ENCODE measurements around the gene PPP1R13B. TPM values are rescaled to one million over a fixed set of nuclear protein-coding genes. Genes with fewer than 3 reads are reported as not detected.

Gene PPP1R13B
- total RNA-seq, 1 donor from 2014 or later, result 13.1 TPM

DNA sequence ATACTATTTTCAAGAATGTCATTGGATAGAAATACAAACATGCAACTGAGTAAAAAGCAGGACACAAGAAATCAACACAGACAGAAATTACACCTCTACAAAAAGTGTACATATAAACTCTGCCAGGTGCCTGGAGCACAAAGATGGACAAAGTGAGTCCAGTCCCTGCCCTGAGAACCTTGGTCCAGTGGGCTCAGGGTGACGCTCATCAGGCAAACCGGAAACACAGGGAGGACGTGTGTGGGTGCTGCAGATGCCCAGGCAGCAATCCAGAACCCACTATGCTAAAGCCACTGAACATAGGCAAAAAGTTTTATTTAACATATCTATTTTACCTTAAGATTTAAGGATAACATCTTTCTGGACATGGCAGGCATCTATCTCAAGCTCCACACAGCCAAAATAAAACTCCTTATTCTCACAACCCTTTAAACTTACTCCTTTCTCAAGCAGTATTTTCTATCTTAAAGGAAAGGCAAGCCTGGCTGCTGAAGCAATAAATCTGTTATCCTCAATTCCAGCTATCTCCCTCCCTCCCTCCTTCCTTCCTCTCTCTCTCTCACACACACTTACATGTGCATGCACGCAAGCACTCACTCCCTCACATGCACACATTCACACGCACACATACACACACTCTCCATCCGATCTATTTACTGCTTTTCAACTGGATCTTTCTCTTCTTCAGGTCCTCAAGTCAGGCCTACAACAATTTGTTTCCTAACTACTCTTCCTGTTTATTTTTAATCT, 10.2 kb downstream of the PPP1R13B start:
- intact Hi-C loops (cut with micrococcal nuclease), result no loop called here

DNA sequence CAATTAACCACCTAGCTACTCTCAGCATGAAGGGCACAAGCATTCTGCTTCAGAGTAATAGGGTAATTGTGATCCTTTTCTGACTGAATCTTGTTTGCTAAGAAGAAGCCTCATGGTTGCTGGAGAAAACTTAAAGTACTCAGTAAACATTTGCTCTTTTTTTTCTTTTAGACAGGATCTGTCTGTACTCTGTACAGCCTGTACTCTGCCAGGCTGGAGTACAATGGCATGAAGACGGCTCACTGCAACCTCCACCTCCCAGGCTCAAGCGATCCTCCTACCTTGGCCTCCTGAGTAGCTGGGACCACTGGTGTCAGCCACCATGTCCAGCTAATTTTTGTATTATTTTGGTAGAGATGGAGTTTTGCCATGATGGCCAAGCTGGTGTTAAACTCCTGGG, 12.4 kb downstream of the PPP1R13B start:
- intact Hi-C loops (cut with micrococcal nuclease), result no loop called here

DNA sequence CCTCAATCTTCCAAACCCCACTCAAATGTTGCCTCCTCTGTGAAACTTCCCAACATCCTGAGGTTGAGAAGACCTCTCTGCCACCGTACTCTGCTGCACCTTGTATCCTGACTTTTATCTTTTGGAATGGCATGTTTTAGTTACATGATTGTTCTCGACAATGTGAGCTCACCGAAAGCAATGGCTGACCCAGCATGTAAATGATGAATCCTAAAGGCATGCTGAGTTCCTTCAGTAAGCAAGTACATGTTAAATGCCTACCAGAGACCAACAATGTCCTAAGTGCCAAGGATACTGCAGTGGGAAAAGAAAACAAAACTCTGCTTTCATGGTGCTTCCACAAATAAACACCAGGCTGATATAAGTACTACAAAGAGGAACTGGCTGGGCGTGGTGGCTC, 13.7 kb downstream of the PPP1R13B start:
- intact Hi-C loops (cut with micrococcal nuclease), result no loop called here

DNA sequence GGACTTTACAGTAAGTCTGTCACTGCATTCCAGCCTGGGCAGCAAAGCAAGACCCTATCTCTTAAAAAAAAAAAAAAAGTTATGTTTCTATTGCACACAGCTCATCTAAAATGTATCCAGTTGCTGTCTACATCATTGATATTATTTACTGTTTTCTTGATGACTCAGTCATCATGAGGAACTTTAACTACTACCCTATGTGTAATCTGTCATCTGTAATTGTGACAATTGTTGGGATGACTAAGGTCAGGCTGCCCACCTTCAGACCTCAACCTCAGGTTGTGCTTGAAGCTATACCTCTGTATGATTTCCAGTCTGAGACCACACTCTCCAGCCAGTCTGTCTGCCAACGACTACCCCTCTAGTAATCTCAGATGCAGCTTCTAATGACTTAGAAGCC, 15.3 kb downstream of the PPP1R13B start:
- intact Hi-C loops (cut with micrococcal nuclease), result no loop called here

DNA sequence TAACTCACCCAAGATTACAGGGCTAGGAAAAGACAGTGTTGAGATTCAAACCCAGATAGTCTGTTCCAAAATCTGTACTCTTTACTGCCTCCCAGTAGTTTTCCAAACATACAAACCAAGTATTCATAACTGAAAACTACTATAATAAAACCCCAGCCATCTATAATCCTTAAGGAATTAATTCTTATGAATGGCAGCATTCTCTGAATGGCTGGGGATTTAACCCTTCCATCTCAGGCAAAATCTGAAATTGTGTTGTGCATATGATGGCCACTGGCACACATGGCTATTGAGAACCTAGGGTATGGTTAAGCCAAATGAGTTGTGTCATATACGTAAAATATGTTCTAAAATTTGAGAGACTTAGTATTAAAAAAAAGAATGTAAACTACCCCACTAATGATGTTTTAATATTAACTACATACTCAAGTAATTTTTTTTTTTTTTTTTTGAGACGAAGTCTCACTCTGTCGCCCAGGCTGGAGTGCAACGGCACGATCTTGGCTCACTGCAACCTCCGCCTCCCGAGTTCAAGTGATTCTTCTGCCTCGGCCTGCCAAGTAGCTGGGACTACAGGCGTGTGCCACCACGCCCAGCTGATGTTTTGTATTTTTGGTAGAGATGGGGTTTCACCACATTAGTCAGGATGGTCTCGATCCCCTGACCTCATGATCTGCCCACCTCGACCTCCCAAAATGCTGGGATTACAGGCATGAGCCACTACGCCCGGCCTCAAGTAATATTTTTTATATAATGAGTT, 16.7 kb downstream of the PPP1R13B start:
- intact Hi-C loops (cut with micrococcal nuclease), result no loop called here

DNA sequence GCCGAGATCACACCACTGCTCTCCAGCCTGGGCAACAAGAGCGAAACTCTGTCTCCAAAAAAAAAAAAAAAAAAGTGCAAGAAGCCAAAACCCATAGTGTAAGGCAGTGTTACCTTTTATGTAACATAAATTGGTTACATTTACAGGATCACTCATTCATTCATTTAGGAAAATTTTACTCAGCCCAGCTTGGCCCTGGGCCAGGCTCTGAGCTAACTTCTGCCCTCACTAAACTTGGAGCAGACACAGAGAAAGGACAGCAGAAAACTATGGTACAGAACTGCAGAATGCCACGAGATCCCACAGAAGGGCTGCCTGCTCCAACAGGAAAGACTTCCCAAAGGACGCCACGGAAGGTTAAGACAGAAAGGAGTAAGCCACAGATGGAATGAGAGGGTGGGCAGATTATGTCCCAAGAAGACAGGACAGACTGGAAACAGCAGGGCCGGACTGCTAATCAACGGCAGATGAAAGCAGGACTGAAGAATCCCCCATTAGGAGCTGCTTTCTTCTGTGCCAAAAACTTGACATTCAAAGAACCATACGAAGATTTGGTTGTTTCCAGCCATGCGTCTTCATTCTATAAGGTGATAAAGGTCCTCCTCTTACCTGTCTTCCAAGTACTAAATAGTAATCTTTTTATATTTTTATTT, 18.9 kb downstream of the PPP1R13B start:
- intact Hi-C loops (cut with micrococcal nuclease), result no loop called here

DNA sequence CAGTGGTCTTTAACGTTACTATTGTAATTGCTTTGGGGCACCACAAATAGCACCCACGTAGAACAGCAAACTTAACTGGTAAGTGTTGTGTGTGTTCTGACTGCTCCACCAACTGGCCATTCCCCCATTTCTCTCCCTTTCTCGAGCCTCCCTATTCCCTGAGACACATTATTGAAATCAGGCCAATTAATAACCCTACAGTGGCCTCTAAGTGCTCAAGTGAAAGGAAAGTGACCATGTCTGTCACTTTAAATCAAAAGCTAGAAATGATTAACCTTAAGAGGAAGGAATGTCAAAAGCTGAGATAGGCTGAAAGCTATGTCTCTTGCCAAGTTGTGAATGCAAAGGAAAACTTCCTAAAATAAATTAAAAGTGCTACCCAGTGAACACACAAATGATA, 22.3 kb downstream of the PPP1R13B start:
- intact Hi-C loops (cut with micrococcal nuclease), result no loop called here

DNA sequence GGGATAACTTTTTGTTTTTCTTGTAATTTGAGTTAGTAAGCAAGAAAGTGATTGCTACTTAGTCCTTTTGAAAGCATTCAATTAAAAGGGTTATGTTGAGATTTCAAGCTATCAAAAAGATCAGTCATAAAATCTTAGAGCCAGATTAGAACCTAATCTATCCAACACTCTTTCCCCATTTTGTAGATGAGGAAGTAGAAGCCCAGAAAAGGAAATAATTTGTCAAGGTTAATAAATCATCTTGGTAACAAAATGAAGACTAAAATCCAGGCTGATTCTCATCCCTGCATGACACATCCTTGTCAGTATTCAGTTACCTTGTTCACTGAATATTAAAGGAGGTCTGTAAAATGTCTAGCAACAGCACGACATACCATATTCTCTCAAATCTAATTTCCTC, 26.5 kb downstream of the PPP1R13B start:
- intact Hi-C loops (cut with micrococcal nuclease), result no loop called here

DNA sequence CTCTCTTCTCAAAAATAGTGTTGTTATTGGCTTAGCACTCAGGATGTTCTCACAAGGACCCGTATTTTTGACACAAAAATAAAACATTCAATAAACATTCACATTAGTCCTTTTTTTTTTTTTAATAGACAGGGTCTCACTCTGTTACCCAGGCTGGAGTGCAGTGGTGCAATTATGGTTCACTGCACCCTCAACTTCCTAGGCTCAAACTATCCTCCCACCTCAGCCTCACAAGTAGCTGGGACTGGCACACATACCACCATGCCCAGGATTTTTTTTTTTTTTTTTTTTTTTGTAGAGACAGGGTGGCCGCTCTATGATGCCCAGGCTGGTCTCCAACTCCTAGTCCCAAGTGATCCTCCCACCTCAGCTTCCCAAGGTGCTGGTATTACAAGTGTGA, 27.0 kb downstream of the PPP1R13B start:
- intact Hi-C loops (cut with micrococcal nuclease), result no loop called here

DNA sequence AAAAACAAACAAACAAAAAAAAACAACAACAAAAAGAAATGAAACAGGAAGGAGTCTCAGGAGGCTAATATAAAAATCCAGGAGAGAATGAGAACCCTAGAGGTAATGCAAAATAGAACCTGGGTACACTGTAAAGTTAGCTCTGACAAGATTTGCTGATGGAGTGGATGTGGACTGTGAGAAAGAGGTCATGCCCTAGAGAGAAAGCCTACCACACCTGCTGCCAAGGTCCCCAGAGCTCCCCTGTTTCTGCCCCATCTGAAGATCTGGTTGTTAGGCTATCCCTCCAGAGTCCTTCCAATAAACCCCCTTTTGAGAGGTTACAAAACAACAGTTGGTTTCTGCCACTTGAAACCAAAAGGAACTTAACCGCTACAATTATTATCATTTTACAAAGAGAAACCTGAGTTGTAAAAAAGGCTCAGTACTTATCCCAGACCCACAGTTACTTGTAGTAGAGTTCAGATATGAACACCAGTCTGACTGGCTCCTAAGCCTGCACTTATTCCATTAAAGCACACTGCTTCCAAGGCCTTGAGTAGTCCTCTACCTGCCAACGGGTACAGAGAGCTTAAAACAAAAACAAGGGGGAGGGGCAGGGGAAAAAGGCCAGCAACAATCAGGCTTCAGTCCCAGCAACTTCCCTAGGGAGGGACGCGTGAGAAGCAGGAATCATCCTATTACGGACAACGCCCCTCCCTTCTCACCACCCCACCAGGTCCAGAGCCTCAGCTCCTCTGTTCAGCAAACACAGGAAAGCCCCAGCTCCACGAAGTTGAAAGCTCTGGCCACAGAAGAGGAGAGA, 27.7 kb downstream of the PPP1R13B start:
- intact Hi-C loops (cut with micrococcal nuclease), result no loop called here

DNA sequence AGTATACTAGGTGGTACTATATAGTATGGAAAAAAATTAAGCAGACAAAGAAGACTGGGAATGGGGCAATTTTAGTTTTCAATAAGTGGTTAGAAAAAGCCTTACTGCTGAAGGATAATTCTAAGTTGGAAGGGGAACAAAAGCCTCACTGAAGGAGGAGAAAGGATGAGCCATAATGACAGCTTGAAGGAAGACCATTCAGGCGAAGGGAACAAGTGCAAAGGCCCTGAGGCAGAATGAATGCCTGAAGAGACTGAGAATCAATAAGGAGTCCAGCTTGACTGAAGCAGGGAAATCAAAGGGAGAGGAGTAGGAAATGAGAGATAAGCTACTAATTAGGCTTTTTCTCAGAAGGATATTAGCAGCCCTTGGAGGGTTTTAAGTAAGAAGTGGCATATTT, 28.5 kb downstream of the PPP1R13B start:
- intact Hi-C loops (cut with micrococcal nuclease), result no loop called here

DNA sequence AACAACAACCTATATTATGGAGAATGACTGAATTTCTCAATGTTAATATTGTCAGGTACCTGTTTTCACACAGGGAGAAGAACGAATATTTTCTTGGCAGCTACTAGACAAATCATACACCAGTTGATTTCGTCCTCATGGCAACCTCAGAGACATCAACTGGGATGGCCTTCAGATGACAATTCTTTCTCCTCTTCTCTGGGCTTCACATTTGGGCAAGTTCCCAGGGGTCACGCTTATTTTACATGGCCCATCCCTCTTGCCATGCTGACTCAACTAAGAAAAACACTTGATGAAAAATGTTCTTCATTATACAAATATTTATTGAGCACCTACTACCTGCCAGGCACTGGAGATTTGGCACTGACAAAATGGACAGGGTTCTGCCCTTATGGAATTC, 29.0 kb downstream of the PPP1R13B start:
- intact Hi-C loops (cut with micrococcal nuclease), result no loop called here

DNA sequence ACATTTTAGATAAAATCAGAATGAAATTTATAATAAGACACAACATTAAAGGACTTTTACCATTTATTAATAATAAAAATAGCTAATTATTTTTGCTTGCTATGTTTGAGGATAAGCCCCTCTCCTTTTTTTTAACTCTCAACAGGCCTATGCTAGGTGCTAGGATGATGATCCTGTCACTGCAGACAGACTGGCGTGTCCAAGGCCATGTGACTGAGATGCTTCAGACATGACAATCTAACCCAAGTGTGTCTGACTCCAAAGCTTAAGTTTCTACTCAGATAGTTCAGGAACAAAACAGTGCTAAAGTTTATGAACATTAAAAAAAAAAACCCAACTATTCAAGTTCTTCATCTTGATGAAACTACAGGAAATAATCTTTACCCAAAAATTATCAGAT, 29.8 kb downstream of the PPP1R13B start:
- intact Hi-C loops (cut with micrococcal nuclease), result no loop called here

DNA sequence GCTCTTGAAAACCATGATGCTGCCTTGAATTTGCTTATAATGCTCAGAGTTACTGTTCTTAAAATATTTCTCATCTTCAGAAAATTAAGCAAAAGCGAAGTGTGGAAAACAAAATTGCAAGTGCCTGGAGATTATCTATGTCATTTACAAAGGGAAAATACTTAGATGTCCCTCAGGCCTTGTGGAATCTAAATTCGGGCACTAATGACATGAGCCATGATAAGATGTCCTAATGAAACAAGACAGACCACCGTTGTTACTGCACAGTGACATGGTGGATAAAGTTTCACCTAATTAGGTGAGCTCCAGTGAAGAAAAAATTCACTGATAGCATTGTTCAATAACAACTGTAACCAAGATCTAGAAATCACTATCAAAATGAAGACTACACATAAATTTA, 30.4 kb downstream of the PPP1R13B start:
- intact Hi-C loops (cut with micrococcal nuclease), result no loop called here

DNA sequence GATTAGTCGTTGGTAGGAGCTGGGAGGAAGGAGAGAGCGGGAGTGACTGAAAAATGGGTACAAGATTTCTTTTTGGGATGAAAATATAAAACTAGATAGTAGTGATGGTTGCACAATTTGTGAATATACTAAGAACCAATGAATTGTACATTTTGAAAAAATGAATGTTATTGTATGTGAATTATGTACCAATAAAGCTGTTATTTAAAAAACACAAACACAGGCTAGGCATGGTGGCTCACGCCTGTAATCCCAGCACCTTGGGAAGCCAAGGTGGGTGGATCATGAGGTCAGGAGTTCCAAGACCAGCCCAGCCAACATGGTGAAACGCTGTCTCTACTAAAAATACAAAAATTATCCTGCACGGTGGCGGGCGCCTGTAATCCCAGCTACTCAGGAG, 32.1 kb downstream of the PPP1R13B start:
- intact Hi-C loops (cut with micrococcal nuclease), result no loop called here

DNA sequence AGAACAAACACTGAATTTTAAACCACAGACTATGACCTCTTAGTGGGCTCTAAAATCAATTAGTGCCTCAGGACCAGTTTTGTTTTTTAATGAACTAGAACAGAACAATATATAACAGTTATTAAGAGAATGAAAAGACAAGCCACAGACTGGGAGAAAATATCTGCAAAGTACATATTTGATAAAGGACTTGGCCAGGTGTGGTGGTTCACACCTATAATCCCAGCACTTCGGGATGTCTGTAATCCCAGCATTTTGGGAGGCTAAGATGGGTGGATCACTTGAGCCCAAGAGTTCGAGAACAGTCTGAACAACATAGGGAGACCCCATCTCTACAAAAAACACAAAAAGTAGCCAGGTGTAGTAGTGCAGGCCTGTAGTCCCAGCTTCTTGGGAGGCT, 36.2 kb downstream of the PPP1R13B start:
- intact Hi-C loops (cut with micrococcal nuclease), result no loop called here

DNA sequence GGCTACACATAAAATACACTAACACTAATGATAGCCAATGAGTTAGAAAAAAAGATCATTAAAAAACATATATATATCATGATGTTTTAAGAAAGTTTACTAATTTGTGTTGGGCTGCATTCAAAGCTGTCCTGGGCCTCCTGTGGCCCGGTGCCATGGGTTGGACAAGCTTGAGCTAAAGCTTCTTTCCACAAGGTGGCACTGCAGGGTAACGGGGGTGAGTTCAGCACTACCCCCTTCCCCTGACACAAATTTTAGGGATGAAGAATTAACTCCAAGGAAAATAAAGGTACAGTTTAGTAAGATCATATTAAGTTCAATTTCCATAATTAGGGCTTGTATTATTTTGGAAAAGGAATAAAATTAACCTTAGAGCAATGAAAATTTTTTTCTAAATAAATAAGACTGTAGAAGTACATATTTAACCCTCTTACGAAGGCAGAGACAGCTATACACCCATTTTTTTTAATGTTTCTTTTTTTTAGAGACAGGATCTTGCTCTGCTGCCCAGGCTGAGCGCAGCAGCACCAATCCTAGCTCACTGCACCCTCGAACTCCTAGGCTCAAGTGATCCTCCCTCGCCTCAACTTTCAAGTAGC, 38.9 kb downstream of the PPP1R13B start:
- intact Hi-C loops (cut with micrococcal nuclease), result loop anchor here (1.0 to 2.0 kb wide), 5 partner anchors 102 to 270 kb away; no protein-coding TSS in a partner anchor

DNA sequence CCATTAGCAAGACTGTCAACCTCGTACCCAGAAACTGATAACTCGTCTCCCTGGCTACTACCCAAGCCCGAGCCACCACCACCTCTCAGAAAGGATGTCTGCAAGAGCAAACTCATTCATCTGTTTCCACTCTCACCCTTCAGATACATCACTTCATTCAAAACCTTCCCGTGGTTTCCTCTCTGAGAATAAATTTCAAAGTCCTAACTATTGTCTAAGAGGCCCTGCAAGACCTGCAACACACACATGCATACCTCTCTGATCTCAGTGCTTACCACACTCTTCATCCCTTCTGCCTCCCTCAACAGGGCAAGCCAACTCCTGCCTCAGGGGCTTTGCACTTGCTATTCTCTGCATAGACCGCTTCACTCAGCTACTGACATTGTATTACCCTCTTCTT, 40.6 kb downstream of the PPP1R13B start:
- intact Hi-C loops (cut with micrococcal nuclease), result no loop called here

DNA sequence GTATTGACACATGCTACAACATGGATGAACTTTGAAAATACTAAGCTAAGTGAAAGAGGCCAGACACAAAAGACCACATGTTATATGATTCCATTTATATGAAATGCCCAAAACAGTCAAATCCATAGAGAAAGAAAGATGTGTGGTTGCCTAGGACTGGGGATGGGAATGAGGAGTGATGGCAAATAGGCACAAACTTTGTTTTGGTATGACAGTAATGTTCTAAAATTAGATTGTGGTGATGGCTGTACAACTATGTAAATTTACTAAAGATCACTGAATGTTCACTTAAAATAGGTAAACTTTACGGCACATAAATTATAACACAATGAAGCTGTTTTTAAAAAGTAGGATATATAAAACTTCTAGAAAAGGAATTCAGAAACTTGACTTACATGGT, 41.7 kb downstream of the PPP1R13B start:
- intact Hi-C loops (cut with micrococcal nuclease), result no loop called here

DNA sequence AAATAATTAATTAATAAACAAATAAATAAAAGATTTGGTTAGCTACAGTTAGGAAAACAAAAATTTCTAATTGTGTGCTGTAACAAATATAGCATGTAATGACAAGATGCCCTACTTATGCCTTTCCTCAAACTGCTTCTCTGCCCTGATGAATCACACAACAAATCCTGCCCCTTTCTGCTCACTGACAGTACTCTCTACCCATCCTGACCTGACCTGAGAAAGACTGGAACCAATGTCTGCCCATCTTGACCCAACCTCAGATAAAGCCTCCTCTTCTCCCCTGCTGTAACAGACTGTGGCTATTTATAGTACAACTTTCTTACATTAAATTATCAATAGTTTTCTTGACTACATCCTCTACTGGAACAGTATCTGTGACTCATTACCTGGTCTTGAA, 43.7 kb downstream of the PPP1R13B start:
- intact Hi-C loops (cut with micrococcal nuclease), result no loop called here

DNA sequence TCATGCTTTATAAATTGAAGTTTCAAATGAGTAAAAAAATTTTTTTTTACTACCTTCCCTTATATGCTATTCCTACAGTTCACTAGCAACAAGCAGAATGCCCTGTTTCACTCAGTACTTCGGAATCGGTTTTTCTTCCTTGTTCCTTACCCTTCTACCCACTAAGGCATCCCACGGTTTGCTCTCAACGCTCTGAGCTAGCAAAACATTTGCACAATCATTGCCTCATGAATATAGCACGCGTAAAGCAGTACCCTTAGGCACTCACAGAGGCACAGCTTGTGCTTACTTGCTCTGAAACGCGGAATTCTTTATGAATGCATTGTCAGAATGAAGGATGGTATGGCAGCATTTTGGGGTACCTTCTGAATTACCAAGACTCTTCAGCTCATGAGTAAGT, 45.0 kb downstream of the PPP1R13B start:
- intact Hi-C loops (cut with micrococcal nuclease), result no loop called here

Measured in T-helper 1 cell treated with Interleukin-12 subunit alpha and Interleukin-12 subunit beta and Interleukin-4 antibody, amounts not matched to agents 30 ng/mL and 1 ng/mL, for 36 hours (primary cell).